Neural progenitor cell (in vitro differentiated cells): ENCODE results near the gene LAYN.

Source experiments
- EZH2 ChIP-seq: fragments of 200-600 bp; sonication (generic); IDR thresholded peaks from 2 replicates; pipeline ENCODE4 v1.6.1; 2017; ENCODE audit warnings: antibody characterized with exemption, mild to moderate bottlenecking, moderate library complexity
- TF ChIP-seq, protein P1 (sequence below): fragments of 200-600 bp; sonication (generic); IDR thresholded peaks from 2 replicates; pipeline ENCODE4 v1.5.1; 2017; ENCODE audit warnings: antibody characterized with exemption, mild to moderate bottlenecking

DNA sequence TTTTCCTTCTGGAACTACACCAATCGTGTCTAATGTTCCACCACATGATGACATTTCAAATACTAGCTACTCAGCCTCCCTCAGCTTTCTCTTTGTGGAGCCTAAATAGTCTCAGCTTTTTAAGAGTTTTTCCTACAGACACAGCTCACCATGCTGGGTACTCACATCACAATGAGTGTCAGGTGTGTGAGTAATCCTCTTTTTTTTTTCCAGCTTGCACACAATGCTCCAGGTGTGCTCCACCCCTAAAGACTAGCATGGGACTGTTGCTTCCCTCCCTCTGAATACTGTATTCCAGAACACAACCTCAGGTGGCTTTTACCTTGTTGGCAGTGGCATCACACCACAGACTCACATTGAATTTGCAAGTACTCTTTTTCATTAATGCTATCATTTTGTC lies 40.0 kb upstream of the LAYN start:
- TF ChIP-seq, protein P1, sequence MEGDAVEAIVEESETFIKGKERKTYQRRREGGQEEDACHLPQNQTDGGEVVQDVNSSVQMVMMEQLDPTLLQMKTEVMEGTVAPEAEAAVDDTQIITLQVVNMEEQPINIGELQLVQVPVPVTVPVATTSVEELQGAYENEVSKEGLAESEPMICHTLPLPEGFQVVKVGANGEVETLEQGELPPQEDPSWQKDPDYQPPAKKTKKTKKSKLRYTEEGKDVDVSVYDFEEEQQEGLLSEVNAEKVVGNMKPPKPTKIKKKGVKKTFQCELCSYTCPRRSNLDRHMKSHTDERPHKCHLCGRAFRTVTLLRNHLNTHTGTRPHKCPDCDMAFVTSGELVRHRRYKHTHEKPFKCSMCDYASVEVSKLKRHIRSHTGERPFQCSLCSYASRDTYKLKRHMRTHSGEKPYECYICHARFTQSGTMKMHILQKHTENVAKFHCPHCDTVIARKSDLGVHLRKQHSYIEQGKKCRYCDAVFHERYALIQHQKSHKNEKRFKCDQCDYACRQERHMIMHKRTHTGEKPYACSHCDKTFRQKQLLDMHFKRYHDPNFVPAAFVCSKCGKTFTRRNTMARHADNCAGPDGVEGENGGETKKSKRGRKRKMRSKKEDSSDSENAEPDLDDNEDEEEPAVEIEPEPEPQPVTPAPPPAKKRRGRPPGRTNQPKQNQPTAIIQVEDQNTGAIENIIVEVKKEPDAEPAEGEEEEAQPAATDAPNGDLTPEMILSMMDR = no peak
- TF ChIP-seq EZH2 = no peak
